H9 (cell line): ENCODE data around the gene ARNT2. TPM values are rescaled to one million over a fixed set of nuclear protein-coding genes. Genes with fewer than 3 reads are reported as not detected.

Experiments used
- DNase-seq: peaks from one replicate; pipeline ENCODE4 v3.0.0-alpha.2; 2017
- H2AFZ ChIP-seq: one replicate; pipeline ENCODE4 v1.6.1; 2013; ENCODE audit warnings: mild to moderate bottlenecking, low read length, control low read depth, moderate library complexity
- H2AK5ac ChIP-seq: 2 replicates; pipeline ENCODE4 v1.6.1; 2013; ENCODE audit warnings: low read length, control low read depth, mixed read lengths; ENCODE audit not compliant: insufficient read length
- H2BK120ac ChIP-seq: one replicate; pipeline ENCODE4 v1.6.1; 2013; ENCODE audit warnings: low read depth, mild to moderate bottlenecking, low read length, control low read depth, inconsistent platforms; ENCODE audit not compliant: poor library complexity, severe bottlenecking
- H2BK12ac ChIP-seq: 2 replicates; pipeline ENCODE4 v1.6.1; 2013; ENCODE audit warnings: low read length, control low read depth, mixed read lengths, low read depth; ENCODE audit not compliant: insufficient read length
- H2BK15ac ChIP-seq: 2 replicates; pipeline ENCODE4 v1.6.1; 2013; ENCODE audit warnings: low read depth, low read length, control low read depth
- H2BK20ac ChIP-seq: one replicate; pipeline ENCODE4 v1.6.1; 2013; ENCODE audit warnings: low read depth, mild to moderate bottlenecking, low read length, control low read depth, inconsistent platforms; ENCODE audit not compliant: poor library complexity, severe bottlenecking
- H2BK5ac ChIP-seq: 2 replicates; pipeline ENCODE4 v1.6.1; 2013; ENCODE audit warnings: low read length, control low read depth, mixed read lengths; ENCODE audit not compliant: insufficient read length
- H3K14ac ChIP-seq: 2 replicates; pipeline ENCODE4 v1.6.1; 2013; ENCODE audit warnings: low read length, control low read depth; ENCODE audit not compliant: insufficient read depth
- H3K18ac ChIP-seq: 2 replicates; pipeline ENCODE4 v1.6.1; 2013; ENCODE audit warnings: low read depth, mild to moderate bottlenecking, mixed read lengths, low read length, control low read depth; ENCODE audit not compliant: insufficient read length
- H3K23ac ChIP-seq: 2 replicates; pipeline ENCODE4 v1.6.1; 2013; ENCODE audit warnings: low read length, control low read depth, mixed read lengths, low read depth; ENCODE audit not compliant: insufficient read length
- H3K23me2 ChIP-seq: 2 replicates; pipeline ENCODE4 v1.6.1; 2013; ENCODE audit warnings: low read depth, mild to moderate bottlenecking, mixed read lengths, low read length, control low read depth; ENCODE audit not compliant: insufficient read length, poor library complexity, severe bottlenecking
- H3K27ac ChIP-seq: 2 replicates; pipeline ENCODE4 v1.5.1; 2013; ENCODE audit warnings: low read length, control low read depth, mixed read lengths, low read depth; ENCODE audit not compliant: insufficient read length
- H3K27me3 ChIP-seq: 2 replicates; pipeline ENCODE4 v1.6.1; 2013; ENCODE audit warnings: low read length, control low read depth, inconsistent platforms; ENCODE audit not compliant: insufficient read depth
- H3K4ac ChIP-seq: 2 replicates; pipeline ENCODE4 v1.6.1; 2013; ENCODE audit warnings: low read depth, mild to moderate bottlenecking, control low read depth, inconsistent platforms, low read length, moderate library complexity
- H3K4me1 ChIP-seq: 2 replicates; pipeline ENCODE4 v1.6.1; 2013; ENCODE audit warnings: low read length, control low read depth, inconsistent platforms; ENCODE audit not compliant: insufficient read depth
- H3K4me2 ChIP-seq: 2 replicates; pipeline ENCODE4 v1.6.1; 2013; ENCODE audit warnings: low read length, control low read depth, mixed read lengths; ENCODE audit not compliant: insufficient read length, insufficient read depth
- H3K56ac ChIP-seq: 2 replicates; pipeline ENCODE4 v1.6.1; 2013; ENCODE audit warnings: low read depth, mild to moderate bottlenecking, mixed read lengths, low read length, control low read depth; ENCODE audit not compliant: insufficient read length
- H3K79me1 ChIP-seq: 2 replicates; pipeline ENCODE4 v1.6.1; 2013; ENCODE audit warnings: low read depth, mild to moderate bottlenecking, moderate library complexity, low read length, control low read depth, inconsistent platforms; ENCODE audit not compliant: insufficient read depth, poor library complexity, severe bottlenecking
- H3K79me2 ChIP-seq: 2 replicates; pipeline ENCODE4 v1.6.1; 2013; ENCODE audit warnings: low read length, control low read depth, inconsistent platforms; ENCODE audit not compliant: insufficient read depth
- H3K9ac ChIP-seq: 2 replicates; pipeline ENCODE4 v1.6.1; 2013; ENCODE audit warnings: low read length, control low read depth, mixed read lengths; ENCODE audit not compliant: insufficient read length; ENCODE audit errors: extremely low read depth
- H3K9me3 ChIP-seq: one replicate; pipeline ENCODE4 v1.6.1; 2013; ENCODE audit warnings: low read depth, low read length, inconsistent platforms; ENCODE audit not compliant: control insufficient read depth
- H3T11ph ChIP-seq: one replicate; pipeline ENCODE4 v1.6.1; 2013; ENCODE audit warnings: mild to moderate bottlenecking, low read length, control low read depth, inconsistent platforms
- H4K20me1 ChIP-seq: one replicate; pipeline ENCODE4 v1.6.1; 2013; ENCODE audit not compliant: control insufficient read depth, insufficient read length, insufficient read depth
- H4K5ac ChIP-seq: 2 replicates; pipeline ENCODE4 v1.6.1; 2013; ENCODE audit warnings: low read depth, mild to moderate bottlenecking, mixed read lengths, low read length, control low read depth; ENCODE audit not compliant: insufficient read length
- H4K8ac ChIP-seq: replicated peaks from 2 replicates; pipeline ENCODE4 v1.6.1; 2013; ENCODE audit warnings: low read length, control low read depth, mixed read lengths, low read depth; ENCODE audit not compliant: insufficient read length
- H4K91ac ChIP-seq: 2 replicates; pipeline ENCODE4 v1.6.1; 2013; ENCODE audit warnings: low read depth, mild to moderate bottlenecking, moderate library complexity, mixed read lengths, low read length, control low read depth; ENCODE audit not compliant: insufficient read length
- H3K27ac Mint-ChIP-seq, 3 experiments: 2 replicates in 2 of 3; 3 replicates in 1 of 3; pipeline ENCODE4 v1.8.0; 2020 to 2021; ENCODE audit warnings: mixed read lengths in 3 of 3, mild to moderate bottlenecking in 1 of 3, moderate library complexity in 1 of 3
- H3K27me3 Mint-ChIP-seq: 2 replicates; pipeline ENCODE4 v1.8.0; 2021; ENCODE audit warnings: low read depth, mild to moderate bottlenecking, moderate library complexity, mixed read lengths
- H3K36me3 Mint-ChIP-seq, 3 experiments: 2 replicates in 2 of 3; 3 replicates in 1 of 3; pipeline ENCODE4 v1.8.0; 2020 to 2021; ENCODE audit warnings: low read depth in 3 of 3, mixed read lengths in 3 of 3; ENCODE audit not compliant: insufficient read depth in 1 of 3
- H3K4me1 Mint-ChIP-seq, 2 experiments: 2 replicates each; pipeline ENCODE4 v1.8.0; 2020; ENCODE audit warnings: mixed read lengths in 2 of 2
- H3K4me3 Mint-ChIP-seq, 2 experiments: 2 replicates in 1 of 2; 3 replicates in 1 of 2; pipeline ENCODE4 v1.8.0; 2020 to 2021; ENCODE audit warnings: mild to moderate bottlenecking in 2 of 2, mixed read lengths in 2 of 2, moderate library complexity in 1 of 2
- H3K9me3 Mint-ChIP-seq, 2 experiments: 2 replicates in 1 of 2; 3 replicates in 1 of 2; pipeline ENCODE4 v1.8.0; 2020; ENCODE audit warnings: mild to moderate bottlenecking in 2 of 2, mixed read lengths in 2 of 2, moderate library complexity in 1 of 2
- CTCF ChIP-seq: fragments of 200-600 bp; sonication (generic); conservative IDR thresholded peaks from 3 replicates; pipeline ENCODE4 v1.8.0; 2021; ENCODE audit warnings: antibody characterized with exemption, mild to moderate bottlenecking
- WGBS: extraction: QIAGEN DNeasy Blood & Tissue Kit; methylation state at CpG from one replicate; pipeline ENCODE4 v1.1.7; 2013; ENCODE audit warnings: missing lambda C conversion rate, low lambda C conversion rate, mixed read lengths; ENCODE audit not compliant: insufficient read length; ENCODE audit errors: extremely low coverage; 5-methylcytosine and 5-hydroxymethylcytosine counted together
- total RNA-seq: library from RNA; stranded (reverse); gene quantifications from 2 replicates; pipeline ENCODE4 v1.2.1, GENCODE V29; 2021

ARNT2 gene
- total RNA-seq, 1 experiment from 2014 or later, result 10.5 TPM

- H3K79me1 ChIP-seq, result no peaks in the 10 kb centered on the region
- no CpG with 5 or more reads among the region's 2 CpGs for WGBS
Measured at GRCh38 chr15:80483725-80484161, 79.6 kb downstream of the ARNT2 start.

More at GRCh38 chr15:80483725-80484161, 79.6 kb downstream of the ARNT2 start:
- no peak overlapping the region for H4K91ac ChIP-seq
- no peak overlapping the region for H3K56ac ChIP-seq
- H3K4me3 Mint-ChIP-seq, result no peak overlapping the region
- no peak overlapping the region for H2AFZ ChIP-seq
- no peaks in the 10 kb centered on the region for H3K9me3 Mint-ChIP-seq
- no peaks in the 10 kb centered on the region for H4K20me1 ChIP-seq
- peaks cover 6% of the 10 kb centered on the region; the same call in 1 of the 2 replicates for H3K4me1 ChIP-seq
- no peak overlapping the region for H2AK5ac ChIP-seq
- H3K79me2 ChIP-seq, result no peaks in the 10 kb centered on the region
- no peak overlapping the region for H3K27ac Mint-ChIP-seq
- H3T11ph ChIP-seq, result no peak overlapping the region
- H3K27me3 Mint-ChIP-seq, result no peaks in the 10 kb centered on the region
- no peak overlapping the region for H2BK5ac ChIP-seq
- H3K9me3 ChIP-seq, result no peaks in the 10 kb centered on the region
- no peak overlapping the region for H3K4me2 ChIP-seq
- no peak overlapping the region for H4K8ac ChIP-seq
- no peak overlapping the region for H3K23ac ChIP-seq
- H3K18ac ChIP-seq, result no peak overlapping the region
- H4K5ac ChIP-seq, result no peak overlapping the region
- no peak overlapping the region for H3K4ac ChIP-seq
- H3K23me2 ChIP-seq, result peaks cover 5% of the 10 kb centered on the region
- H3K9ac ChIP-seq, result no peak overlapping the region
- no peak overlapping the region for H2BK120ac ChIP-seq
- no peak overlapping the region for H2BK12ac ChIP-seq
- H3K27ac ChIP-seq, result no peak overlapping the region
- peaks cover 3 to 12% (median 9%) of the 10 kb centered on the region in 3 experiments; a peak in 6 of 7 replicates for H3K36me3 Mint-ChIP-seq
- no peak overlapping the region for H2BK20ac ChIP-seq
- TF ChIP-seq CTCF, result no peak
- H3K27me3 ChIP-seq, result no peaks in the 10 kb centered on the region
- H3K14ac ChIP-seq, result no peak overlapping the region; the same call in 1 of the 2 replicates
- DNase-seq, result no peak
- no peak overlapping the region for H2BK15ac ChIP-seq
- H3K4me1 Mint-ChIP-seq, result peaks cover 21 to 31% of the 10 kb centered on the region in 2 experiments
